Measurements from ENCODE around the gene MLLT1. TPM values are rescaled to one million over a fixed set of nuclear protein-coding genes. Genes with fewer than 3 reads are reported as not detected.

MLLT1 gene
- total RNA-seq, 1 donor: 16.6 TPM

GRCh38 chr19:6227936-6228325 lies 51.8 kb downstream of the MLLT1 start:
- TF ChIP-seq CTCF (IDR thresholded peaks at IDR 0.05; ENCODE audit: insufficient read depth, low read length): no peak
- H3K4me3 ChIP-seq (ENCODE audit: low read depth, low read length): no peak overlapping the region
- DNase-seq (ENCODE audit: low read depth): no peak

- no peak for DNase-seq (ENCODE audit: low read depth)
Measured at GRCh38 chr19:6227156-6227935, 52.4 kb downstream of the MLLT1 start.

GRCh38 chr19:6226444-6227155 lies 53.2 kb downstream of the MLLT1 start:
- no peak overlapping the region for H3K4me3 ChIP-seq (ENCODE audit: low read depth, low read length)
- DNase-seq (ENCODE audit: low read depth): no peak
- TF ChIP-seq CTCF (IDR thresholded peaks at IDR 0.05; ENCODE audit: insufficient read depth, low read length): no peak

More at GRCh38 chr19:6227156-6227935, 52.4 kb downstream of the MLLT1 start:
- H3K4me3 ChIP-seq (ENCODE audit: low read depth, low read length): no peak overlapping the region
- TF ChIP-seq CTCF (IDR thresholded peaks at IDR 0.05; ENCODE audit: insufficient read depth, low read length): no peak

DNA sequence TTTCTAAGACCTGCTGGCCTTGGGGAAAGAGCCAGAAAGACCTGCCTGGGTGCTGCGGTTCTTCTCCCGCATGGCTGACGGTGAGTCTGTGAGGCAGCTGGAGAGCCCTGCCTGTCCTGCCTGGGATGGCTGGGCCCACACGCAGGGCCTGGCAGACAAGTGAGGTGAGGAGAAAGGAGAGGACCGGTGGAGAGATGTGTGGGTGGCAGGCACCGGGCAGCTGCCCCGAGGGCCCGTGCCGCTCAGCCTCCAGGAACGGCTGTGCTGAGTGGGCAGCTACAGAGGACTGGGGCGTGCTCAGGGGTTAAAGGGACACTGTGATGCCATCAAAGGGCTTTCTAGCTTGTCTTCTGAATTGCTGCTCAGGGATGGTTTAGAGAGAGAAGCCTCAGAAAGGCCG lies 53.8 kb downstream of the MLLT1 start:
- DNase-seq (ENCODE audit: low read depth): no peak
- TF ChIP-seq CTCF (IDR thresholded peaks at IDR 0.05; ENCODE audit: insufficient read depth, low read length): no peak
- no peak overlapping the region for H3K4me3 ChIP-seq (ENCODE audit: low read depth, low read length)

DNA sequence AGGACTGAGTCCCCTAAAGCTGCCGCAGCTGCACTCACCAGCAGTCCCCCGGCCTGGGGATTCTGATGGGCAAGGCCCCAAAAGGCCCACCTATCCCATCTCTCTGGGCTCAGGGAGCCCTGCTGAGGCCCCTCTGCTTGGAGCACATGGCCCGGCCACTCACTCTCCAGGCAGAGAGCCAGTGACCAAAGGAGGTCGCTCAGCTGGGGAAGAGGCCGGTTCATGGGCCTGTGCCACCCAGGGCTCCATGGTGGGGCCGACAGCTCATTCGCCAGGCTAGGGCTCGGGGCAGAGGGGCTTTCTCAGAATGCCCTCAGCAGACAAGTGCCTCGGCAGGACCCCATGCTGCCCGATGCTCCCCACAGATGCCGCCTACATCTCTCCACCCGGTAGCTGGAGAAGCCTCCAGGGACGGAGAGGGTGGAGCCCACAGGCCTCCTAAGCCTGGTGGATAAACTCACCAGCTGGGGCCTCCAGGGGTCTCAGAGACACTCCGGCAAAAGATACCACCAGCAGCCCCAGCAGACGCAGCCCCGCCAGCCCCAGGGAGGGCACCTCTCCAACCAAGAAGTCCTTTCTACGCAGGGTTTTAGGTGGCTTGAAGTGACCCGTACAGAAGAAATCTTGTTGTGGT lies 54.4 kb downstream of the MLLT1 start:
- no peak overlapping the region for H3K4me3 ChIP-seq (ENCODE audit: low read depth, low read length)
- TF ChIP-seq CTCF (IDR thresholded peaks at IDR 0.05; ENCODE audit: insufficient read depth, low read length): no peak
- no peak for DNase-seq (ENCODE audit: low read depth)

DNA sequence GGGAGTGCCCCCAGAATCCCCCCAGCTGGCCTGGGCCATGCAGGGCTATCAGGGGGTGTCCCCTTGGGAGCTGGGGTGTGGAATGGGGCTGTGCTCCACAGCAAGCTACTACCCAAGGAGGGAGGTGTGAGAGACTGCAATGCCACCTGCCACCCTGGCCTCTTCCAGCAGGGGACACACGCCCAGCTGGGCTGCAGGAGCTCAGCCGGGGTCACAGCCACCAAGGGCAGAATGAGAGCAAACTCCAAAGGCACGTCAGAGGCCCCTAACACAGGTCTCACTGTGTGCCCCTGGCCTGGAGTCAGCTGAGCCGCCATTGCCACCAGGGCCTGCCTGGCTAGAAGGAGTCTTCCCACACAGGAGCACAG lies 55.5 kb downstream of the MLLT1 start:
- DNase-seq (ENCODE audit: low read depth): no peak
- no peak for TF ChIP-seq CTCF (IDR thresholded peaks at IDR 0.05; ENCODE audit: insufficient read depth, low read length)
- H3K4me3 ChIP-seq (ENCODE audit: low read depth, low read length): no peak overlapping the region
